Esophagus muscularis mucosa (tissue), 4 donors: ENCODE data around the gene LAMB1. TPM values are rescaled to one million over a fixed set of nuclear protein-coding genes. Genes with fewer than 3 reads are reported as not detected.

Experiments used
- DNase-seq: peaks from one replicate; pipeline ENCODE4 v3.0.0-alpha.2; 2017; ENCODE audit errors: extremely low spot score
- H3K27ac ChIP-seq, 4 donors: fragments of 200-600 bp; sonication (generic); replicated peaks in 1 of 4; 1 replicate in 3 of 4; 2 replicates in 1 of 4; pipeline ENCODE4 v1.5.1; 2016 to 2019; ENCODE audit warnings: mild to moderate bottlenecking in 1 of 4
- H3K27me3 ChIP-seq, 4 donors: fragments of 200-600 bp; sonication (generic); one replicate each; pipeline versions ENCODE4 v1.5.1 to v1.6.0; 2016 to 2019
- H3K36me3 ChIP-seq, 4 donors: fragments of 200-600 bp; sonication (generic); one replicate each; pipeline ENCODE4 v1.5.1; 2016 to 2019
- H3K4me1 ChIP-seq, 4 donors: fragments of 200-600 bp; sonication (generic); one replicate each; pipeline ENCODE4 v1.5.1; 2016 to 2019
- H3K4me3 ChIP-seq, 4 donors: fragments of 200-600 bp; sonication (generic); 1 replicate in 2 of 4; 2 replicates in 2 of 4; pipeline ENCODE4 v1.5.1; 2016 to 2019; ENCODE audit warnings: mild to moderate bottlenecking in 4 of 4, moderate library complexity in 1 of 4
- H3K9me3 ChIP-seq, 4 donors: fragments of 200-600 bp; sonication (generic); 1 replicate in 3 of 4; 2 replicates in 1 of 4; pipeline ENCODE4 v1.5.1; 2016 to 2019
- CTCF ChIP-seq, 3 experiments: fragments of 200-600 bp in 2 of 3; fragments of 450-650 bp in 1 of 3; sonication (generic) in 2 of 3; IDR thresholded peaks; one replicate each; pipeline ENCODE4 v1.5.1; 2017 to 2019; ENCODE audit warnings: antibody characterized with exemption in 3 of 3, mild to moderate bottlenecking in 2 of 3, moderate library complexity in 1 of 3
- EP300 ChIP-seq: sonication (generic); formaldehyde crosslinking; IDR thresholded peaks from one replicate; pipeline ENCODE4 v1.6.1; 2017; ENCODE audit warnings: antibody characterized with exemption
- POLR2A ChIP-seq: fragments of 450-650 bp; IDR thresholded peaks from one replicate; pipeline ENCODE4 v1.6.1; 2017; ENCODE audit warnings: antibody characterized with exemption, moderate library complexity, mild to moderate bottlenecking, low read depth
- POLR2AphosphoS5 ChIP-seq, 2 donors: sonication (generic); formaldehyde crosslinking; IDR thresholded peaks; one replicate each; pipeline ENCODE4 v1.6.1; 2017; ENCODE audit warnings: antibody characterized with exemption in 2 of 2
- WGBS: methylation state at CpG from one replicate; pipeline ENCODE4 v1.1.5; 2018; 5-methylcytosine and 5-hydroxymethylcytosine counted together
- intact Hi-C: fragments of 100-400 bp; cut with DNase I; formaldehyde crosslinking; loops from one replicate; pipeline ENCODE4 v1.15.1; 2023
- total RNA-seq, 4 donors: library from RNA; depleted of rRNA; stranded (reverse); fragments of >200 nt; gene quantifications; one replicate each; pipeline versions ENCODE4 v1.1.0 to v1.2.1, GENCODE V29; 2016

The LAMB1 gene
- total RNA-seq, 4 donors from 2014 or later: 167 to 240 (median 219) TPM

GRCh38 chr7:107972941-107973376 is 30.0 kb downstream of the LAMB1 start:
- Histone ChIP-seq H3K27ac (peak overlapping the region; percentile 76 to 87 (median 82)), H3K4me1 (peaks cover 50 to 78% (median 54%) of the 10 kb centered on the region in 4 donors), H3K36me3 (peaks cover 18 to 60% (median 36%) of the 10 kb centered on the region in 4 donors), H3K27me3 (no peaks in the 10 kb centered on the region), H3K9me3 (no peaks in the 10 kb centered on the region), H3K4me3 (no peak overlapping the region)
- intact Hi-C loops: no loop called here
- WGBS: 84% methylated on average over 8 of the region's 8 CpGs
- TF ChIP-seq POLR2A (no peak), POLR2AphosphoS5 (IDR thresholded peaks at IDR 0.05) (peak; percentile 35 to 77), CTCF (IDR thresholded peaks at IDR 0.05) (no peak), EP300 (no peak)
- no peak for DNase-seq

- Histone ChIP-seq H3K4me1 (peaks cover 56 to 78% (median 59%) of the 10 kb centered on the region in 4 donors), H3K36me3 (peaks cover 11 to 56% (median 27%) of the 10 kb centered on the region in 4 donors)
Observed at GRCh38 chr7:107972075-107972482, 30.9 kb downstream of the LAMB1 start.

GRCh38 chr7:107971613-107972012 is 31.3 kb downstream of the LAMB1 start:
- Histone ChIP-seq H3K9me3 (no peaks in the 10 kb centered on the region), H3K36me3 (peaks cover 11 to 51% (median 23%) of the 10 kb centered on the region in 4 donors), H3K4me1 (peaks cover 60 to 83% (median 64%) of the 10 kb centered on the region in 4 donors), H3K27ac (peak overlapping the region; percentile 76 to 87 (median 82)), H3K27me3 (no peaks in the 10 kb centered on the region), H3K4me3 (no peak overlapping the region)
- intact Hi-C loops: no loop called here
- 51% methylated on average over 1 of the region's 1 CpG for WGBS
- DNase-seq: no peak
- no peak for TF ChIP-seq EP300
- TF ChIP-seq CTCF (IDR thresholded peaks at IDR 0.05): no peak
- no peak for TF ChIP-seq POLR2AphosphoS5 (IDR thresholded peaks at IDR 0.05)
- no peak for TF ChIP-seq POLR2A

More at GRCh38 chr7:107972075-107972482, 30.9 kb downstream of the LAMB1 start:
- TF ChIP-seq POLR2A: no peak
- no peak for TF ChIP-seq CTCF (IDR thresholded peaks at IDR 0.05)
- TF ChIP-seq POLR2AphosphoS5 (IDR thresholded peaks at IDR 0.05): peak; percentile 86 to 97
- TF ChIP-seq EP300: peak; percentile 98
- no peak for DNase-seq
- H3K27ac ChIP-seq: peak overlapping the region; percentile 76 to 87 (median 82)
- intact Hi-C loops: no loop called here
- no peaks in the 10 kb centered on the region for H3K9me3 ChIP-seq
- no peaks in the 10 kb centered on the region for H3K27me3 ChIP-seq
- H3K4me3 ChIP-seq: no peak overlapping the region
- 36% methylated on average over 4 of the region's 4 CpGs for WGBS

- no peak for DNase-seq
- intact Hi-C loops: no loop called here
- TF ChIP-seq EP300 (no peak), POLR2A (no peak), POLR2AphosphoS5 (IDR thresholded peaks at IDR 0.05) (no peak), CTCF (IDR thresholded peaks at IDR 0.05) (no peak)
- no peaks in the 10 kb centered on the region for H3K27me3 ChIP-seq
- no peak overlapping the region for H3K4me3 ChIP-seq
- 95% methylated on average over 3 of the region's 3 CpGs for WGBS
- H3K36me3 ChIP-seq: peaks cover 7 to 49% (median 20%) of the 10 kb centered on the region in 4 donors
- H3K4me1 ChIP-seq: peaks cover 61 to 87% (median 68%) of the 10 kb centered on the region in 4 donors
- peak overlapping the region; percentile 76 to 87 (median 82) for H3K27ac ChIP-seq
- no peaks in the 10 kb centered on the region for H3K9me3 ChIP-seq
Observed at GRCh38 chr7:107971100-107971499, 31.9 kb downstream of the LAMB1 start.

- DNase-seq: no peak
- H3K9me3 ChIP-seq: no peaks in the 10 kb centered on the region
- H3K4me1 ChIP-seq: peaks cover 61 to 87% (median 68%) of the 10 kb centered on the region in 4 donors
- intact Hi-C loops: no loop called here
- H3K27ac ChIP-seq: peak overlapping the region; percentile 76 to 87 (median 82)
- H3K36me3 ChIP-seq: peaks cover 0 to 49% (median 19%) of the 10 kb centered on the region in 4 donors
- no peak for TF ChIP-seq CTCF (IDR thresholded peaks at IDR 0.05)
- no peak for TF ChIP-seq POLR2AphosphoS5 (IDR thresholded peaks at IDR 0.05)
- TF ChIP-seq EP300: no peak
- no peak for TF ChIP-seq POLR2A
- no peak overlapping the region for H3K4me3 ChIP-seq
- 45% methylated on average over 6 of the region's 6 CpGs for WGBS
- H3K27me3 ChIP-seq: no peaks in the 10 kb centered on the region
Observed at GRCh38 chr7:107969856-107970255, 33.1 kb downstream of the LAMB1 start.
